ENCODE measurements around the gene MAN2A2. TPM values are rescaled to one million over a fixed set of nuclear protein-coding genes. Genes with fewer than 3 reads are reported as not detected.
"Not testable (repeated sequence)": the region's sequence is repeated elsewhere in the genome, so short reads cannot be mapped to it uniquely, and the experiment has no call there.

Gene MAN2A2
- total RNA-seq, 4 donors from 2014 or later: 46.8 to 109 (median 86.4) TPM

- 22 to 23% methylated on average over 11 to 12 of the region's 12 CpGs for WGBS, 2 donors (ENCODE audit: low coverage in 1 of 2)
- peaks cover 30 to 54% (median 48%) of the 10 kb centered on the region in 4 donors for H3K4me1 ChIP-seq
Observed at GRCh38 chr15:90872486-90873184, 30.5 kb upstream of the MAN2A2 start.

GRCh38 chr15:90873488-90873997, 29.6 kb upstream of the MAN2A2 start:
- Histone ChIP-seq H3K27me3 (no peaks in the 10 kb centered on the region), H3K4me1 (peaks cover 30 to 47% (median 45%) of the 10 kb centered on the region in 4 donors), H3K27ac (peak overlapping the region in 3 of 4 donors; percentile 36 to 96 (median 96)), H3K4me3 (peak overlapping the region in 1 of 4 donors; percentile 94), H3K36me3 (peaks cover 0 to 22% (median 11%) of the 10 kb centered on the region in 4 donors), H3K9me3 (no peaks in the 10 kb centered on the region)
- TF ChIP-seq POLR2A (IDR thresholded peaks at IDR 0.05) (no peak), CTCF (IDR thresholded peaks at IDR 0.05) (no peak), EP300 (IDR thresholded peaks at IDR 0.05; ENCODE audit: low read depth) (no peak), POLR2AphosphoS5 (IDR thresholded peaks at IDR 0.05) (no peak)
- in situ Hi-C loops (cut with MboI; ENCODE audit: low pct_ligation_motif_present in 1 of 4, low pct_unique_long_range_greater_than_20kb in 1 of 4, low sequenced_read_pairs in 3 of 4) (no loop called here), intact Hi-C loops (cut with DNase I; ENCODE audit: low total_unique reads) (no loop called here)
- 83% methylated on average over 6 of the region's 6 CpGs; no CpG with 5 or more reads in 1 of the 2 donors for WGBS, 2 donors (ENCODE audit: low coverage in 1 of 2)
- no peak for DNase-seq

More at GRCh38 chr15:90872486-90873184, 30.5 kb upstream of the MAN2A2 start:
- TF ChIP-seq CTCF (IDR thresholded peaks at IDR 0.05) (no peak), POLR2AphosphoS5 (IDR thresholded peaks at IDR 0.05) (peak in 1 of 3 donors; percentile 43)
- no peaks in the 10 kb centered on the region for H3K27me3 ChIP-seq
- no peak for DNase-seq
- peaks cover 0 to 16% (median 7%) of the 10 kb centered on the region in 4 donors for H3K36me3 ChIP-seq
- intact Hi-C loops (cut with DNase I; ENCODE audit: low total_unique reads): no loop called here
- in situ Hi-C loops (cut with MboI; ENCODE audit: low pct_ligation_motif_present in 1 of 4, low pct_unique_long_range_greater_than_20kb in 1 of 4, low sequenced_read_pairs in 3 of 4): no loop called here
- H3K4me3 ChIP-seq: peak overlapping the region; percentile 93 to 99 (median 95)
- no peaks in the 10 kb centered on the region for H3K9me3 ChIP-seq
- H3K27ac ChIP-seq: peak overlapping the region; percentile 96 to 97 (median 96)

- Histone ChIP-seq H3K27me3 (no peaks in the 10 kb centered on the region), H3K27ac (peak overlapping the region in 3 of 4 donors; percentile 13 to 96 (median 36)), H3K9me3 (no peaks in the 10 kb centered on the region), H3K4me1 (peaks cover 30 to 41% (median 40%) of the 10 kb centered on the region in 4 donors), H3K36me3 (peaks cover 0 to 27% (median 13%) of the 10 kb centered on the region in 4 donors), H3K4me3 (no peak overlapping the region)
- peak; percentile 32 for DNase-seq
- TF ChIP-seq EP300 (IDR thresholded peaks at IDR 0.05; ENCODE audit: low read depth): no peak
- no peak for TF ChIP-seq CTCF (IDR thresholded peaks at IDR 0.05)
- TF ChIP-seq POLR2AphosphoS5 (IDR thresholded peaks at IDR 0.05): no peak
- no peak for TF ChIP-seq POLR2A (IDR thresholded peaks at IDR 0.05)
- in situ Hi-C loops (cut with MboI; ENCODE audit: low pct_ligation_motif_present in 1 of 4, low pct_unique_long_range_greater_than_20kb in 1 of 4, low sequenced_read_pairs in 3 of 4): no loop called here
- intact Hi-C loops (cut with DNase I; ENCODE audit: low total_unique reads): no loop called here
- WGBS, 2 donors (ENCODE audit: low coverage in 1 of 2): 53% methylated on average over 4 of the region's 15 CpGs; no CpG with 5 or more reads in 1 of the 2 donors
Observed at GRCh38 chr15:90873998-90874605, 29.0 kb upstream of the MAN2A2 start.

GRCh38 chr15:90874986-90875385, 28.1 kb upstream of the MAN2A2 start:
- peaks cover 0 to 36% (median 17%) of the 10 kb centered on the region in 4 donors for H3K36me3 ChIP-seq
- H3K27me3 ChIP-seq; H3K27ac ChIP-seq; H3K4me3 ChIP-seq; H3K9me3 ChIP-seq; intact Hi-C loops (cut with DNase I; ENCODE audit: low total_unique reads); DNase-seq: not testable (repeated sequence)
- WGBS, 2 donors (ENCODE audit: low coverage in 1 of 2): 87% methylated on average over 9 of the region's 9 CpGs; no CpG with 5 or more reads in 1 of the 2 donors
- in situ Hi-C loops (cut with MboI; ENCODE audit: low pct_ligation_motif_present in 1 of 4, low pct_unique_long_range_greater_than_20kb in 1 of 4, low sequenced_read_pairs in 3 of 4): loop anchor here in 2 of 4 donors (25.0 kb wide), 2 partner anchors 213 to 563 kb away; no protein-coding TSS in a partner anchor
- peaks cover 28 to 34% (median 32%) of the 10 kb centered on the region in 4 donors for H3K4me1 ChIP-seq
